ENCODE measurements around the gene CARD10. TPM values are rescaled to one million over a fixed set of nuclear protein-coding genes. Genes with fewer than 3 reads are reported as not detected.

CARD10 gene
- polyA plus RNA-seq, 1 donor (not counting 4 experiments of a cell fraction or from before 2014, with no cell fraction given) = 32.2 TPM

DNA sequence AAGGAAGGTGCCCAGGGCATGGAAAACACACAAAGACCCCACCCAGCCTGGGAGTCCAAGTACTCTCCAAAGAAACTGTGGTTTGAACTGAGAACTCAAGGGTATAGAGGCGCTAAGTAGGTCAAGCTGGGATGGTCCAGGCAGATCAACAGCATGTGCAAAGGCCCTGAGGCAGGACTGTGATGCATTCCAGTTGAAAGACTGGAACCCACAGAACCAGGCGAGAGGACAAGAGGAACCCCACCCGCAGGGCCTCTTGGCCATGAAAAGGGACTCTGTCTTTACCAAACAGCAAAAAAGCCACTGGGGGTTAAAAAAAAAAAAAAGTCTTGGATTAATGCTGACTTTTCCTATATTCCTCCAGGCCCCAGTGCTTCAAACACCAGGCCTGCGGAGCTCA, 14.3 kb downstream of the CARD10 start:
- Histone ChIP-seq H2AFZ (ENCODE audit: control insufficient read depth, low read length) (no peak overlapping the region), H3K36me3 (ENCODE audit: control insufficient read depth in 2 of 2, extremely low read depth in 1 of 2, insufficient read depth in 2 of 2, low read length in 2 of 2) (peaks cover 60 to 86% of the 10 kb centered on the region in 2 experiments)

DNA sequence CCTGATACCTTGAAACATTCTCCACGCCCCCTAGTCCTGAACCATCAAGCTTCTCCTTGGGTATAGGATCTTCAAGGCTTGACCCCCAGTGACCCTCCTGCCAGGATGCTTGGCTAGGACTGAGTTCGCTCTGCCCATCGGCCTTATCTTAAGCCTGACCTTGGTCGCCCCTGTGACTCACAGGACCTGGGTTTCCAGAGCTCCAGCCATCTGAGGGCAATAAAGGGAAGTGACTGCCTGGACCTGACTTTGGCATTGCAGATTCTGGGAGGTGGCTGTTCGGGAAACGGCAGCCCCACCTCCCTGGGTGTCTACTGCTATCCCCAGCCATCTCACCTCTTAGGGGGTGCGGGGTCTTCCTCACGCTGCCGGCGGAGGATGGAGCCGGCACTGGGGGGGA, 15.4 kb downstream of the CARD10 start:
- Histone ChIP-seq H3K27ac (ENCODE audit: control insufficient read depth, insufficient read depth, low read length) (no peak overlapping the region), H3K9ac (ENCODE audit: control insufficient read depth, extremely low read depth, insufficient read depth, low read length) (no peak overlapping the region), H3K9me1 (ENCODE audit: control insufficient read depth, extremely low read depth, insufficient read depth, low read length) (no peaks in the 10 kb centered on the region), H3K4me1 (ENCODE audit: control insufficient read depth, extremely low read depth, insufficient read depth, low read length) (peaks cover 16% of the 10 kb centered on the region), H2AFZ (ENCODE audit: control insufficient read depth, low read length) (no peak overlapping the region), H3K36me3 (ENCODE audit: control insufficient read depth in 2 of 2, extremely low read depth in 1 of 2, insufficient read depth in 2 of 2, low read length in 2 of 2) (peaks cover 62 to 86% of the 10 kb centered on the region in 2 experiments), H4K20me1 (ENCODE audit: control insufficient read depth, extremely low read depth, insufficient read depth, low read length) (peaks cover 25% of the 10 kb centered on the region), H3K9me3 (ENCODE audit: control insufficient read depth, low read depth, low read length) (no peaks in the 10 kb centered on the region), H3K4me2 (ENCODE audit: control insufficient read depth, extremely low read depth, insufficient read depth, low read depth, low read length) (no peak overlapping the region), H3K4me3 (ENCODE audit: control insufficient read depth in 2 of 3, extremely low read depth in 1 of 3, insufficient read depth in 2 of 3, low read depth in 1 of 3, low read length in 3 of 3) (no peak overlapping the region), H3K79me2 (ENCODE audit: control insufficient read depth, insufficient read depth, low read length) (peaks cover 91% of the 10 kb centered on the region), H3K27me3 (ENCODE audit: control insufficient read depth, extremely low read depth, insufficient read depth, low read length) (no peaks in the 10 kb centered on the region)
- FAIRE-seq (no peak), DNase-seq (ENCODE audit: low read depth, low spot score) (no peak)
- no peak for TF ChIP-seq CTCF (optimal IDR thresholded peaks at IDR 0.05 in 1 of 3, IDR thresholded peaks at IDR 0.05 in 1 of 3, conservative IDR thresholded peaks at IDR 0.05 in 1 of 3; ENCODE audit: extremely low read depth in 1 of 3, insufficient read depth in 2 of 3, low read length in 3 of 3)
- no peak for TF ChIP-seq EZH2 (IDR thresholded peaks at IDR 0.05; ENCODE audit: low read length)
- dilution Hi-C loops (cut with MboI; ENCODE audit: extremely low pct_ligation_motif_present, low sequenced_read_pairs) = no loop called here

More for the DNA sequence above, 14.3 kb downstream of the CARD10 start:
- Histone ChIP-seq H3K9me1 (ENCODE audit: control insufficient read depth, extremely low read depth, insufficient read depth, low read length) (no peaks in the 10 kb centered on the region), H3K9me3 (ENCODE audit: control insufficient read depth, low read depth, low read length) (no peaks in the 10 kb centered on the region), H3K79me2 (ENCODE audit: control insufficient read depth, insufficient read depth, low read length) (peaks cover 89% of the 10 kb centered on the region), H3K4me1 (ENCODE audit: control insufficient read depth, extremely low read depth, insufficient read depth, low read length) (peaks cover 17% of the 10 kb centered on the region), H3K9ac (ENCODE audit: control insufficient read depth, extremely low read depth, insufficient read depth, low read length) (no peak overlapping the region), H3K27me3 (ENCODE audit: control insufficient read depth, extremely low read depth, insufficient read depth, low read length) (no peaks in the 10 kb centered on the region), H4K20me1 (ENCODE audit: control insufficient read depth, extremely low read depth, insufficient read depth, low read length) (peaks cover 25% of the 10 kb centered on the region), H3K27ac (ENCODE audit: control insufficient read depth, insufficient read depth, low read length) (no peak overlapping the region), H3K4me2 (ENCODE audit: control insufficient read depth, extremely low read depth, insufficient read depth, low read depth, low read length) (no peak overlapping the region), H3K4me3 (ENCODE audit: control insufficient read depth in 2 of 3, extremely low read depth in 1 of 3, insufficient read depth in 2 of 3, low read depth in 1 of 3, low read length in 3 of 3) (no peak overlapping the region)
- no peak for DNase-seq (ENCODE audit: low read depth, low spot score)
- dilution Hi-C loops (cut with MboI; ENCODE audit: extremely low pct_ligation_motif_present, low sequenced_read_pairs) = no loop called here
- no peak for FAIRE-seq
- TF ChIP-seq CTCF (optimal IDR thresholded peaks at IDR 0.05 in 1 of 3, IDR thresholded peaks at IDR 0.05 in 1 of 3, conservative IDR thresholded peaks at IDR 0.05 in 1 of 3; ENCODE audit: extremely low read depth in 1 of 3, insufficient read depth in 2 of 3, low read length in 3 of 3) = no peak

Data from keratinocyte (primary cell).